ENCODE results near the gene SDF4. TPM values are rescaled to one million over a fixed set of nuclear protein-coding genes. Genes with fewer than 3 reads are reported as not detected.

SDF4 gene
- total RNA-seq, 1 experiment from 2014 or later, result 139 TPM

DNA sequence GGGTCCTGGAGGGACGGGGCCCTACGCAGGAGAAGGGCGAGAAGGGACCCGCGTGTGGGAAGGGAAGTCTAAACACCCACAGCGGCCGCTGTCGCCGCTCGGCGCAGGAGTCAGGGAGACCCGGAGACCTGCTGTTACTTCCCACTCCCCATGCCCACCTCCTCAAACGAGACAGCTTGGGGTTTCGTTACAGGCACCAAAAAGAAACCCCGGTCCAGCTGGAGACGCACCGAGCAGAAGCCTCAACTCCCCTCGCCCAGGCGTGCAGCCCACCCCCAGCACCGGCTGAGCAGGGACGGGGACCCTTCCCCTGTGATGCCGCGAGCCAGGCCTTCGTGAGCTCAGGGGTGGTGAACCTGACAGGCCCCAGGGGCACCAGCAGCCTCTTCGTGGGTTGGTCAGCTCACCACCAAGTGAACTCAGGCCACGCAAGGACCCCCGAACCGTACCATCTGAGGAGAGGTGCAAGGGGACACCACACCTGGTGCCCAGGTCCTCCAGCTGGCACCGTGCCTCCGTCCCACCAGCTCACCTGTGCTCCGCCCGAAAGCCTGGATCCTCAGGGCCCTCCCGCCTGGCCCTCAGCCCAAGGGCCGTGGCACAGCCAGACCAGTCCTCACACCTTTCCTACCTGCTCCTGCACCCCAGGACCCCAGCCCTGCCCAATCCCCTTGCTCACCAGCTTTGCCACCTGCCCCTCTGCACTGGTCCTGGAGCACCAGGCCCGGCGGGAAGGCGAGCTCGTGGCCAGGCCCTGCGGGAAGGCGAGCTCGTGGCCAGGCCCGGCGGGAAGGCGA lies 5.0 kb downstream of the SDF4 start:
- intact Hi-C loops (cut with micrococcal nuclease; ENCODE audit: unreplicated experiment), result no loop called here
- Histone ChIP-seq H3K79me2 (ENCODE audit: low read depth) (peaks cover 55% of the 10 kb centered on the region), H3K4me1 (replicated peaks; ENCODE audit: insufficient read depth) (peaks cover 11% of the 10 kb centered on the region), H3K9me2 (ENCODE audit: insufficient read depth) (no peaks in the 10 kb centered on the region), H3K4me2 (no peak overlapping the region), H3K36me3 (ENCODE audit: low read depth) (no peaks in the 10 kb centered on the region; the same call in 1 of the 2 replicates), H3F3A (ENCODE audit: insufficient read depth, low read depth) (peaks cover 5% of the 10 kb centered on the region; the same call in 1 of the 2 replicates), H3K27ac (no peak overlapping the region), H3K9me3 (ENCODE audit: insufficient read depth, low read depth) (no peaks in the 10 kb centered on the region), H3K27me3 (ENCODE audit: insufficient read depth, low read depth) (no peaks in the 10 kb centered on the region), H4K20me1 (ENCODE audit: insufficient read depth) (peaks cover 30% of the 10 kb centered on the region), H2AFZ (no peak overlapping the region), H3K4me3 (no peak overlapping the region)
- no TSS peak for BruUV-seq (replicated peaks)
- TF ChIP-seq, protein P1, sequence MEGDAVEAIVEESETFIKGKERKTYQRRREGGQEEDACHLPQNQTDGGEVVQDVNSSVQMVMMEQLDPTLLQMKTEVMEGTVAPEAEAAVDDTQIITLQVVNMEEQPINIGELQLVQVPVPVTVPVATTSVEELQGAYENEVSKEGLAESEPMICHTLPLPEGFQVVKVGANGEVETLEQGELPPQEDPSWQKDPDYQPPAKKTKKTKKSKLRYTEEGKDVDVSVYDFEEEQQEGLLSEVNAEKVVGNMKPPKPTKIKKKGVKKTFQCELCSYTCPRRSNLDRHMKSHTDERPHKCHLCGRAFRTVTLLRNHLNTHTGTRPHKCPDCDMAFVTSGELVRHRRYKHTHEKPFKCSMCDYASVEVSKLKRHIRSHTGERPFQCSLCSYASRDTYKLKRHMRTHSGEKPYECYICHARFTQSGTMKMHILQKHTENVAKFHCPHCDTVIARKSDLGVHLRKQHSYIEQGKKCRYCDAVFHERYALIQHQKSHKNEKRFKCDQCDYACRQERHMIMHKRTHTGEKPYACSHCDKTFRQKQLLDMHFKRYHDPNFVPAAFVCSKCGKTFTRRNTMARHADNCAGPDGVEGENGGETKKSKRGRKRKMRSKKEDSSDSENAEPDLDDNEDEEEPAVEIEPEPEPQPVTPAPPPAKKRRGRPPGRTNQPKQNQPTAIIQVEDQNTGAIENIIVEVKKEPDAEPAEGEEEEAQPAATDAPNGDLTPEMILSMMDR (conservative IDR thresholded peaks at IDR 0.05), result no peak
- no peak for TF ChIP-seq EZH2 (IDR thresholded peaks at IDR 0.05; ENCODE audit: low read depth)
- CTCF ChIA-PET, result no interaction called here
- no peak for DNase-seq
- POLR2A ChIA-PET (ENCODE audit: unreplicated experiment), result no interaction called here

DNA sequence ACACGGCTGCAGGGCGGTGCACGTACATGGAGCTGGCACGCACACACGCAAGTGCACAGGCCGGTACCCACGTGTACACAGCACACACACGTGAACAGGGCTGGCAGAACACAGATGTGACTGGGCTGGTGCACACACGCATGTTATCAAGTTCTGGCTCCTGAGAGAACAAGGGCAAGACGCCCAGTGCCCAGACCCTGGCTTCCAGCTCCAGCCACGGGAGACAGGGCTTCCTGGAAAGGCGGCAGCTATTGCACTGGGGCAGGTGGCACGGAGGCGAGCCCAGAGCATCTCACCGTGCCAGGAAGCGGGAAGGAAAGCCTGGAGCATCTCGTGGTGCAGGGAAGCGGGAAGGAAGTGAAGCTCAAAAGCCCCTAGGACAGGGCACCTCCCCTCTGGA lies 5.9 kb downstream of the SDF4 start:
- Histone ChIP-seq H3K79me2 (ENCODE audit: low read depth) (peaks cover 47% of the 10 kb centered on the region), H4K20me1 (ENCODE audit: insufficient read depth) (peaks cover 30% of the 10 kb centered on the region), H3K9me3 (ENCODE audit: insufficient read depth, low read depth) (no peaks in the 10 kb centered on the region), H3K4me2 (no peak overlapping the region), H3K4me1 (replicated peaks; ENCODE audit: insufficient read depth) (peaks cover 11% of the 10 kb centered on the region), H3K27me3 (ENCODE audit: insufficient read depth, low read depth) (no peaks in the 10 kb centered on the region), H3K9me2 (ENCODE audit: insufficient read depth) (no peaks in the 10 kb centered on the region), H3K27ac (no peak overlapping the region), H3F3A (ENCODE audit: insufficient read depth, low read depth) (peaks cover under 1% of the 10 kb centered on the region; the same call in 1 of the 2 replicates), H2AFZ (no peak overlapping the region), H3K4me3 (no peak overlapping the region), H3K36me3 (ENCODE audit: low read depth) (no peaks in the 10 kb centered on the region; the same call in 1 of the 2 replicates)
- ChIA-PET CTCF (no interaction called here), POLR2A (ENCODE audit: unreplicated experiment) (no interaction called here)
- no peak for DNase-seq
- TF ChIP-seq EZH2 (IDR thresholded peaks at IDR 0.05; ENCODE audit: low read depth), result no peak
- TF ChIP-seq, protein P1 (conservative IDR thresholded peaks at IDR 0.05), result no peak
- intact Hi-C loops (cut with micrococcal nuclease; ENCODE audit: unreplicated experiment), result no loop called here
- no TSS peak for BruUV-seq (replicated peaks)

DNA sequence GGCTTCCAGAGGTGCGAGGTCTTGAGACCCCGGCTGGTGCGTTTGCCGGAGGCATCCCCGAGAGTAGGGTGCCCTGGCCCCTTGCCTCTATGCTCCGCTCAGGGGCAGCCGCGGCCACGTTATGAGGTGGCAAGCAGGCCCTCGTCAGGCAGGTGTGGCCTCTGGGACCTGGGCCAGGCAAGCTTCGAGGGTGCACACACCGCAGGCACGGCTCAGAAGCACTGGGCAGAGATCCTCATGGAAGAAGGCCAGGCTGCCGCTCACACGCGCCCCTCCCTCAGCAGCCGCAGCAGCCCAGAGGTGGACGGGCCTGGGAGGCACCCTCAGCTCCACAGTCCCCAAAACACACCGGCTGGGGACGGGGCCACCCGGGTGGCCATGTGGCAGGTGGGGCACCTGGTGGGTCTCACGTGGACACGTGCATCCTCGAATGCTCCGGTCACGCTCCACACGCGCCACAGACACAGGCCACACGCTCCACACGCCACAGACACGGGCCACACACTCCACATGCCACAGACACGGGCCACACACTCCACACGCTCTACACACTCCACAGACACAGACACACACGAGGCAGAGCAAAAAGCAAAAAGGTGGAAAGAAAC lies 6.5 kb downstream of the SDF4 start:
- POLR2A ChIA-PET (ENCODE audit: unreplicated experiment), result no interaction called here
- Histone ChIP-seq H2AFZ (no peak overlapping the region), H3K79me2 (ENCODE audit: low read depth) (peaks cover 41% of the 10 kb centered on the region), H3K27me3 (ENCODE audit: insufficient read depth, low read depth) (no peaks in the 10 kb centered on the region), H3K4me1 (replicated peaks; ENCODE audit: insufficient read depth) (peaks cover 6% of the 10 kb centered on the region), H3K9me3 (ENCODE audit: insufficient read depth, low read depth) (no peaks in the 10 kb centered on the region), H3K4me2 (no peak overlapping the region), H3K4me3 (no peak overlapping the region), H3K27ac (no peak overlapping the region), H3K36me3 (ENCODE audit: low read depth) (no peaks in the 10 kb centered on the region; the same call in 1 of the 2 replicates), H3K9me2 (ENCODE audit: insufficient read depth) (no peaks in the 10 kb centered on the region), H4K20me1 (ENCODE audit: insufficient read depth) (peaks cover 27% of the 10 kb centered on the region), H3F3A (ENCODE audit: insufficient read depth, low read depth) (no peaks in the 10 kb centered on the region)
- TF ChIP-seq EZH2 (IDR thresholded peaks at IDR 0.05; ENCODE audit: low read depth), result no peak
- TF ChIP-seq, protein P1 (conservative IDR thresholded peaks at IDR 0.05), result no peak
- no peak for DNase-seq
- BruUV-seq (replicated peaks), result no TSS peak
- CTCF ChIA-PET, result no interaction called here
- intact Hi-C loops (cut with micrococcal nuclease; ENCODE audit: unreplicated experiment), result no loop called here
